22Rv1 (cell line): ENCODE results near the gene CYP3A4.
"Not testable (repeated sequence)": the region's sequence is repeated elsewhere in the genome, so short reads cannot be mapped to it uniquely, and the experiment has no call there.

Source experiments
- H3K27ac ChIP-seq: fragments of 450-650 bp; 2 replicates; pipeline ENCODE4 v1.5.1; 2017
- ZFX ChIP-seq: fragments of 450-650 bp; IDR thresholded peaks from 2 replicates; pipeline ENCODE4 v1.6.1; 2017; ENCODE audit warnings: antibody characterized with exemption, borderline replicate concordance
- TF ChIP-seq, protein P1 (sequence below): fragments of 450-650 bp; IDR thresholded peaks from 2 replicates; pipeline ENCODE4 v1.5.1; 2017; ENCODE audit warnings: mild to moderate bottlenecking

The CYP3A4 gene

GRCh38 chr7:99825452-99825851 is 41.5 kb upstream of the CYP3A4 start:
- TF ChIP-seq ZFX, result no peak
- TF ChIP-seq, protein P1, sequence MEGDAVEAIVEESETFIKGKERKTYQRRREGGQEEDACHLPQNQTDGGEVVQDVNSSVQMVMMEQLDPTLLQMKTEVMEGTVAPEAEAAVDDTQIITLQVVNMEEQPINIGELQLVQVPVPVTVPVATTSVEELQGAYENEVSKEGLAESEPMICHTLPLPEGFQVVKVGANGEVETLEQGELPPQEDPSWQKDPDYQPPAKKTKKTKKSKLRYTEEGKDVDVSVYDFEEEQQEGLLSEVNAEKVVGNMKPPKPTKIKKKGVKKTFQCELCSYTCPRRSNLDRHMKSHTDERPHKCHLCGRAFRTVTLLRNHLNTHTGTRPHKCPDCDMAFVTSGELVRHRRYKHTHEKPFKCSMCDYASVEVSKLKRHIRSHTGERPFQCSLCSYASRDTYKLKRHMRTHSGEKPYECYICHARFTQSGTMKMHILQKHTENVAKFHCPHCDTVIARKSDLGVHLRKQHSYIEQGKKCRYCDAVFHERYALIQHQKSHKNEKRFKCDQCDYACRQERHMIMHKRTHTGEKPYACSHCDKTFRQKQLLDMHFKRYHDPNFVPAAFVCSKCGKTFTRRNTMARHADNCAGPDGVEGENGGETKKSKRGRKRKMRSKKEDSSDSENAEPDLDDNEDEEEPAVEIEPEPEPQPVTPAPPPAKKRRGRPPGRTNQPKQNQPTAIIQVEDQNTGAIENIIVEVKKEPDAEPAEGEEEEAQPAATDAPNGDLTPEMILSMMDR, result no peak
- no peak overlapping the region for H3K27ac ChIP-seq

DNA sequence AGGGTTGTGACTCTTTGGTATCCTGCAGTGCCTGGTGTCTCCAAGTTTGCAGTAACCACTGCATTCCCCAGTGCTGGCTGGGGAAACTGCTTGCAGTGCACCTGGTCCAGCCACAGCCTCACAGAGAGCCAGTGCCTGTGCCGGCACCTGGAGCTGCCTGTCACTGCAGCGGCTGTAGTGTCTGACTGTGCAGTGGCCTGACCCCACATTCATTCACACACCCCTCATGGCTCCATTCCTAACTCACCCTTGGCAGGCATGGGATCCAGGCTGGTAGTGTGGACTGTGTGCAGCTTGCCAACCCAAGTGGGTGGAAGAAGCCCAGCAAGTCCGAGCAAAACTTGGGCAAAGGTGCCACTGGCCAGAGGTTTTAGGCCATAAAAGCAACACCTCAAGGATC is 40.1 kb upstream of the CYP3A4 start:
- no peak overlapping the region for H3K27ac ChIP-seq
- no peak for TF ChIP-seq ZFX

DNA sequence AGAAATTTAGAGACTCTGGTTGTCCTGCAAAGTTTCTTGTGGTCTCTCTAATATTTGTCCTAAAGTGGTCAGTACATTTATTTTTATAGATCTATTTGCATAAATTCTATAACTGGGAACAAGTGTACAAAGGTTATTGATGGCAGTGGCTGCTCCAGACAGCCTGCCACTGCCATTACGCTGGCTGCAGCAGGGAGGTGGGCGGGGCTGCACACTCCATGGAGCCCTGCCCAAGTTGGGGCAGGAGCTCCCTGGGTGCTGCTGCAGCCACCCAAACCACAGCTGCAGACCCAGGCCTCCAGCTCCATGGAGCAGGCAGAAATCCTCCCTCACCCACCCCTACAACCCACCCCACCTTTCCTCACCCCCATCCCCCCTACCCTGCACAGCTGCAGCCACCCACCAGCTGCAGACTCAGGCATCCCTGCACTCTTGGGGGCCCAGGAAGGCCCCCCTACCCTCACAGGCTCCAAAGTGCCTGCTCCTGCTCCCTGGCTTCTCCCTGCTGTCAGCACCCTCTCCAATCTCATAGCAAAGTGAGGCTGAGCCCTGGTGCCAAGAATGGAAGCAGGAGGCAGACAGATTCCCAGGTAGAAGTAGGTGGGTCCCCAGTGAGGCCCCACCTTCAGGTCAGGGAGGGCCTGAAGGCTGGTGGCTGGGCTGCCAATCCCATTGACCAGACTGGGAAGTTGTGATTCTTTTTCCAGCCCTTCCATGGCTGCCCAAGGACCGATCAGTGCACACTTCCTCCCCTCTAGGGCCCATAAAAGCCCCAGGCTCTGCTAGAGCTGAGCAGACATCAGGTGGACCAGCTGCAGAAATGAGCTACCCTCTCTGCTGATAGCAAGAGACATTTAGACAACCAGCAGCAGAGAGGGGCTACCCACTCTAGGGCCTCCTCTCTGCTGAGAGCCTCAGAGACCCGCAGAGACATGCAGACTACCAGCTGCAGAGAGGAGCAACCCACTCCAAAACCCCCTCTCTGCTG is 39.0 kb upstream of the CYP3A4 start:
- TF ChIP-seq, protein P1, result no peak
- H3K27ac ChIP-seq, result no peak overlapping the region

GRCh38 chr7:99820408-99821027 is 36.5 kb upstream of the CYP3A4 start:
- no peak overlapping the region for H3K27ac ChIP-seq
- TF ChIP-seq, protein P1, result no peak
- TF ChIP-seq ZFX, result no peak

DNA sequence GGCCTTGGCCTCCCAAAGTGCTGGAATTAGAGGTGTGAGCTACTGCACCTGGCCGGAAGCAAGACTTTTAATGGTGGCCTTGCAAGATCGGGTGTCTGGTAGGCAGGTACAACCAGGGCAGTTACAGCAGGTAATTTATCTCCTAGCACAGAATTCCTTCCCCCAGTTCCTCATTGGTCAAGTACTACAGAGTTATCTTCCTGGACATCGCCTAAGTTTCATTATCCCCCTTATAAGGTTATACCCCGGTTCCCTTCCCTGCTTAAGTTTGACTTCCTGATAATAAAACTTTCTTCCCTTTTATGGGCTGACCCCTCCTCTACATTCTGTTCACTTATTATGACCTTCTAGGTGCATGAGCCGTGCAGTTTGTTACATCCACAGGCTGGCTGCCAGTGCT is 24.8 kb upstream of the CYP3A4 start:
- H3K27ac ChIP-seq, result 0 out of 2 replicates have a peak overlapping the region, but pooled peaks have one; percentile 27
- no peak for TF ChIP-seq ZFX
- TF ChIP-seq, protein P1, result no peak

DNA sequence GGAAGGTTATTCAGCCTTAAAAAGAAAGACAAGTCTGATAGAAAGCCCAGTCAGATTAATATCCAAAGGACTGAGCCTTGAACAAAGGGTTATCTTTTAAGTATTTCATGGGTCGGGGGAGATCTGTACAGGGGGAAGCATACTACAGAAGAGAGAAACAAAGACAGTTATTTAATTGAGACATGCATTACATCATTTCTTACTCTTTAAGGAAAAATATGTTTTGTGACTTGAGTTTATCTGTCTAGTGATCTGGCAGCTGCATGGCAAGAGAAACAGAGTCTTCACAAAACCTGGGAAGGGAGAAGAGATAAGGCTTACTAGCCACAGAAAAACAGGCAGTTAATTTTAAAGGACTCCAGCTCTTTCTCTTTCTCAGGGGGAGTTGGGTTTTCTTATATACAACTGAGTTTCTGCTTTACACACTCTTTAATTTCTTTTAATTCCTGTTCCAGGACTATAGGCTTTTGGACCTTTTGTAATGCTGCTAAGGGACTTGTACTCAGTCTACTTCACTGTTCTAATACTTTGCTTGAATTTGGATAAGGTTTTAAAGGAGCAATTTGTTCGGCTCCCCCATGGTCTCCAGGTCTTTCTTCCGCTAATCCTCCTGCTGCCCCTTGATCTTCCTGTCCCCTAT is 23.0 kb upstream of the CYP3A4 start:
- no peak for TF ChIP-seq ZFX
- TF ChIP-seq, protein P1, result no peak
- H3K27ac ChIP-seq, result no peak overlapping the region

GRCh38 chr7:99805641-99806040 is 21.7 kb upstream of the CYP3A4 start:
- H3K27ac ChIP-seq, result no peak overlapping the region
- TF ChIP-seq, protein P1, result no peak
- TF ChIP-seq ZFX, result no peak

DNA sequence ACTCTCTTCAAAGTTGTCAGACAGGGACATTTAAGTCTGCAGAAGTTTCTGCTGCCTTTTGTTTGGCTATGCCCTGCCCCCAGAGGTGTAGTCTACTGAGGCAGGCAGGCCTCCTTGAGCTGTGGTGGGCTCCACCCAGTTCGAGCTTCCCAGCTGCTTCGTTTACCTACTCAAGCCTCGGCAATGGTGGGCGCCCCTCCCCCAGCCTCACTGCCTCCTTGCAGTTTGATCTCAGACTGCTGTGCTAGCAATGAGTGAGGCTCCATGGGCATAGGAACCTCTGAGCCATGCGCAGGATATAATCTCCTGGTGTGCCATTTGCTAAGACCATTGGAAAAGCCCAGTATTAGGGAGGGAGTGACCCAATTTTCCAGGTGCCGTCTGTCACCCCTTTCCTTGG is 19.1 kb upstream of the CYP3A4 start:
- not testable (repeated sequence) for H3K27ac ChIP-seq

GRCh38 chr7:99801407-99801806 is 17.4 kb upstream of the CYP3A4 start:
- H3K27ac ChIP-seq, result not testable (repeated sequence)
